Astrocyte of the cerebellum (primary cell): Measurements from ENCODE around the gene RBMS1.

ENCODE experiments used
- DNase-seq: peaks from one replicate; pipeline ENCODE4 v3.0.0-alpha.2; 2011; ENCODE audit warnings: low read depth
- H3K4me3 ChIP-seq: 2 replicates; pipeline ENCODE4 v1.5.1; 2011; ENCODE audit warnings: mild to moderate bottlenecking, low read depth, low read length, moderate library complexity
- CTCF ChIP-seq: IDR thresholded peaks from 2 replicates; pipeline ENCODE4 v1.5.1; 2012; ENCODE audit warnings: low read length, low read depth, moderate library complexity, mild to moderate bottlenecking; ENCODE audit errors: missing control alignments
- in situ Hi-C: cut with HindIII; loops from 2 replicates; pipeline ENCODE4 v1.10.0; 2017; ENCODE audit warnings: low sequenced_read_pairs

Gene RBMS1

GRCh38 chr2:160486341-160486740 is 7.3 kb downstream of the RBMS1 start:
- in situ Hi-C loops, result no loop called here
- no peak overlapping the region for H3K4me3 ChIP-seq
- DNase-seq, result no peak
- TF ChIP-seq CTCF, result no peak

GRCh38 chr2:160484859-160485520 is 8.6 kb downstream of the RBMS1 start:
- no peak for DNase-seq
- H3K4me3 ChIP-seq, result no peak overlapping the region
- TF ChIP-seq CTCF, result no peak
- in situ Hi-C loops, result no loop called here

GRCh38 chr2:160482673-160483072 is 10.9 kb downstream of the RBMS1 start:
- in situ Hi-C loops, result no loop called here
- TF ChIP-seq CTCF, result no peak
- DNase-seq, result no peak
- no peak overlapping the region for H3K4me3 ChIP-seq

GRCh38 chr2:160479269-160479668 is 14.3 kb downstream of the RBMS1 start:
- DNase-seq, result no peak
- TF ChIP-seq CTCF, result no peak
- in situ Hi-C loops, result no loop called here
- H3K4me3 ChIP-seq, result no peak overlapping the region

- in situ Hi-C loops, result no loop called here
- no peak overlapping the region for H3K4me3 ChIP-seq
- no peak for TF ChIP-seq CTCF
- no peak for DNase-seq
Observed at GRCh38 chr2:160478660-160479059, 14.9 kb downstream of the RBMS1 start.

- DNase-seq, result no peak
- TF ChIP-seq CTCF, result no peak
- in situ Hi-C loops, result no loop called here
- H3K4me3 ChIP-seq, result no peak overlapping the region
Observed at GRCh38 chr2:160477032-160477431, 16.6 kb downstream of the RBMS1 start.
